SIG-M5 treated with dmso at 0.1 percent for 504 hours (cell line): ENCODE measurements around the gene HMCES.
"Not testable (repeated sequence)": the region's sequence is repeated elsewhere in the genome, so short reads cannot be mapped to it uniquely, and the experiment has no call there.

Experiments
- DNase-seq: peaks from one replicate; lab custom pipeline; 2025; ENCODE audit not compliant: unreplicated experiment; lab: John Stamatoyannopoulos, UW

HMCES gene

DNA sequence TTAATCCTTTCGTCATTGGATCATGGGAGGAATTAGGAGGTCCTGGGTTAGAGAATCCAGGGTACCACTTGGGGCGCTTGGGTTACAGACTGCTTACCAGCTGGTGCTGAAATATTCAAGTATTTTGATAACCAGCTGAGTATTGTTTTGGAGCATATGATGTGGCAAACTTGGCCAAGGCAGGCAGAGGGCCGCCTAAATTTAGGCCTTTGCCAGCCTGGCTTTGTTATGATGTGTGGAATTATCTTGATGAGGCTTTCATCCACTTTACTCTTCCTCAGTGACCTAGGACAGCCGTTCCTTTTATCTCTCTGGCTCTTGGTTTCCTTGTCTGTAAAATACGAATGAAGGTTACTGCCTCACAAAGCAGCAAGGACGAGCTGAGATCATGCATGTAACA, 22.4 kb upstream of the HMCES start:
- DNase-seq = no peak

DNA sequence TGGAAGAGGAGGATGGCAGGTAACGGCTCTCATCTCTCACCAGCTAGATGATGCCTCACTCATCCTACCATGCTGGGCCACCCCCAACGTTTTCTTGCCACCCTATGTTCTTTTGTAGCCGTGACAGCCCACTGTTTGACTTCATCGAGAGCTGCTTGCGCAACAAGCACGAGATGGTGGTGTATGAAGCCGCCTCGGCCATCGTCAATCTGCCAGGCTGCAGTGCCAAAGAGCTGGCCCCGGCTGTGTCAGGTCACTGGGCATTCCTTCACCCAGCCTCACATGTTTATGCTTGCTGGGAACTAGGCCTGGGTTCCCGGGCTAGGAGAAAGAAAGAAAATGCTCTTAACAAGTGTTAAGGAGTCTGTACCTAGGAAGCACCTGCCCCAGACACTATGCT, 21.1 kb upstream of the HMCES start:
- DNase-seq = no peak

DNA sequence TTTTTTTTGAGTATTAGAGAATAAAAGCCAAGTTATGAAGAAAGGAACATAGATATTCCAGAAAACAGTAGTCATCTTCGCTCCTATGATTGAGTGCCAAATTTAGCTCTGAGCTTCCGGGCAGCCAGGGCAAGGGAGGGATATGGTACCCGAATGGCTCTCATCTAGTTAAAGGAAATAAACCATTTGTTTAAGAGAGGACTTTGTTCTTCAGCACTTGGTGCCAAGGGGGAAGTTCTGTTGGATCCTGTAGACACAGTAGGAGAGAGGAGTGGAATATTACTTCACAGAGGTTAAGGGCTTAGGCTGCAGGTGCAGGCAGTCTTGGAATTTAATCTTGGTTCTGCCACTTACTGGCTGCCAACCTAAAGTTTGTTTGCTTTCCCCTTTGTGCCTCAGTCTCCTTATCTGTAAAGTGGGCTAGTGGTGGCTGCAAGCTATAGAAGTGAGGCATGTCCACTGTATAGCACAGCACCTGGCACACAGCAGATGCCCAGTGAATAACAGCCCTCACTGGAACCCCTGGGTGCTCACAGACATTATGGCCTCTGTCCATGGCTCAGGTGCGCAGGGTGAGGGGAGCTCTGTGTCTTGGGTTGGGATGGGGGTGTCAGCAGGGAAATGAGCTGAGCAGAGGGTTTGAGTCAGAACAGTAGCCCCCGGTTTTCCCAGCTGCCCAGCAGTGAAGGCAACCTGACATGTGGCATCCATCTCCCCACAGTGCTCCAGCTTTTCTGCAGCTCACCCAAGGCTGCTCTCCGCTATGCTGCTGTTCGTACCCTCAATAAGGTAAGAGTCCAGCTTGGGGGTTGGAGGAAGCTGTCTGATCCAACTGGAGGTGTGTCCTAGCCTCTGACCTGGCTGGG, 18.8 kb upstream of the HMCES start:
- DNase-seq = no peak

DNA sequence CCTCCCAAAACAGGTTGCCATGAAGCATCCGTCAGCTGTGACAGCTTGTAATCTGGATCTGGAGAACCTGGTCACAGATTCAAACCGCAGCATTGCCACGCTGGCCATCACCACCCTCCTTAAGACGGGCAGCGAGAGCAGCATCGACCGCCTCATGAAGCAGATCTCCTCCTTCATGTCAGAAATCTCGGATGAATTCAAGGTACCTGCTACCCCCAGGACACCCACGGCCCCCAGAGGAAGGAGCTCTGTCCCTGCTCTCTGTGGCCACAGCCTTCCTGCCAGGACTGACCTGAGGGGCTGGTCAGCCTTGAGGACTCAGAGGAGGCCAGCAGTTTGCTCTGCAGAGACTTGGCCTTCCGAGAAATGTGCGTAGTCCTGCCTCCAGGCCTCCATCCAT, 18.1 kb upstream of the HMCES start:
- DNase-seq = no peak

DNA sequence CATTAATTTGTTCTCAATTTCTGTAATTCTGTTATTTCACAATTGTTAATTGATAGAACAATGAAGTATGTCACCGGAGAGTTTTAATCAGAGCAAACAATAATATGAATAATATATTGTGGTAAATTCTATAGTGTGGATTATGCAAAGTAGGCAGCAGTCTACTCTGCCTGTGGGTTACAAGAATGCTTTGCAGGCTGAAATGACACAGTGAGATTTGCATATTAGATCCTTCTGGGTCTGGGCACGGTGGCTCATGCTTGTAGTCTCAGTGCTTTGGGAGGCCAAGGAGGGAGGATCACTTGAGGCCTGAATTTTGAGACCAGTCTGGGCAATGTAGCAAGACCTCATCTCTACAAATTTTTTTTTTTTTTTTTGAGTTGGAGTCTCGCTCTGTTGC, 16.8 kb upstream of the HMCES start:
- no peak for DNase-seq

DNA sequence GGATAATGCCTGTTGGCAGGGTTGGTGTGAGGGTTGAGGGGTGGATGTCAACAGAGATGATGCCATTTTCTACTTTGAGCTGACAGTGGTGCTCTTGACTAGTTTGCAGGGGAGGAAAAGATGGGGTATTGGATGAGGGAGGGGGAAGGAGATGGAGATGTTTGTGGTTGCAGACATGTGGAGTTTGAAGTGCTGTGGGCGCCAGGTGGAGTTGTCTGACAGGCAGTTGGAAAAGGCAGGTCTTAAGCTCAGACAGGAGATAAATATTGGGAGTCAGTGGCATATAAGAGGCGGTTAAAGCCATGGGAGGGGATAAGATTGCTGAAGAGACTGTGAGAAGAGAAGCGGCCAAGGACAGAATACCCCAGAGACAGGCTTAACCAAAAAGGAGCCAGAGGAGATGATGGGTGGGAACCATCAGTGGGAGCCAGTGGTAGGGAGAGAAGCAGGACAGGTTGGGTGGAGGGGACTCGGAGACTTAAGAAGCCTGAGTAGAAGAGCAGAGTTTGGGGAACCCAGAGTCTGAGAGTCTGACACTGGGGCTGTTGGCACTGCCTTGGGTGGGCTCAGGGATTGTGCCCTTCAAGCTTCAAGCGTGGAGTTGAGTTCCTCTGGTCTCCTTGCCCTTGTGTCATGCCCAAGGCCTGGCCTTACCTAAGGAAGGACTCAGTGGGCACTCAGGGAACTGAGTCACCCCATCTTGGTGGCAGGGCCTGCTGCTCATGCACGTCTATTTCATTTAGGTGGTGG, 15.3 kb upstream of the HMCES start:
- DNase-seq = no peak

DNA sequence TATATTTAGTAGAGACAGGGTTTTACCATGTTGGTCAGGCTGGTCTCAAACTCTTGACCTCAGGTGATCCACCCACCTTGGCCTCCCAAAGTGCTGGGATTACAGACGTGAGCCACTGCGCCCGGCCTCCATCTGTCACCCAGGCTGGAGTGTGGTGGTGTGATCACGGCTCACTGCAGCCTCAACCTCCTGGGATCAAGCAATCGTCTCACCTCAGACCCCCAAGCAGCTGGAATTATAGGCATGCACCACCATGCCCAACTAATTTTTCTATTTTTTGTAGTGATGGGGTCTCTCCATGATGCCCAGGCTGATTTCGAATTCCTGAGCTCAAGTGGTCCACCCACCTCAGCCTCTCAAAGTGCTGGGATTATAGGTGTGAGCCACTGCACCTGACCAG, 13.7 kb upstream of the HMCES start:
- DNase-seq = not testable (repeated sequence)

DNA sequence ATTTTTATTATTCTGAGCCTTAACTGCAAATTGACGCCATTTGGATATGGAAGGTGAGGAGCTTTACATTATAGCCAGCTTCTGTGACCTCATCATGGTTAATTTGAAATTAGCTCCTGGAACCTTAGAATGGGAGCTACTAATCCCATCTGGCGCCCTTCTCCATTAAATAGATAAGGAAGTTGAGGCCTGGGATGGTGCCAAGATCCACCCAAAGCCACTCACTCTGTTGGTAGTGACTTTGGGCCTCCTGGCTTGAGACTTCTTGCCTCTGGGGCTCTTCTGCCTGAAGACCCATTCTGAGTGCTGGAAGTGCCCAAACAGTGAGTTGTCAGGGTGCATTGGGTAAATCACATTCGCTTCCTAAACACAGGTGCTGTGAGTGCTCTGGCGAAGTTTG, 12.0 kb upstream of the HMCES start:
- no peak for DNase-seq

DNA sequence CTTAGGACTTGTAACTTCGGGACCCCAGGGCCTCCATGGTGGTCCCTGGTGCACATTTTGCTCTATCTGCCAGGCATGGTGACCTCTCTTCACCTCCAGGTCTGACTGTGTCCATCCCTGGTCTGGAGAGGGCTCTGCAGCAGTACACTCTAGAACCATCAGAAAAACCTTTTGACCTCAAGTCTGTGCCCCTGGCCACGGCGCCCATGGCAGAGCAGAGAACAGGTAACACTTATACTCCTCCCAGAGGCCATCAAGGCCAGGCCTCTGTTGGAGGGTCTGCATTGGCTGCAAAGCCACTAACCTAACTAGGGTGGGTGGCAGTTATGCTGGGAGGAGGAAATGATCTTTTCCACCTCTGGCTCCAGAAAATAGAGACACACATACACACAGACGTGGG, 10.3 kb upstream of the HMCES start:
- DNase-seq = no peak

DNA sequence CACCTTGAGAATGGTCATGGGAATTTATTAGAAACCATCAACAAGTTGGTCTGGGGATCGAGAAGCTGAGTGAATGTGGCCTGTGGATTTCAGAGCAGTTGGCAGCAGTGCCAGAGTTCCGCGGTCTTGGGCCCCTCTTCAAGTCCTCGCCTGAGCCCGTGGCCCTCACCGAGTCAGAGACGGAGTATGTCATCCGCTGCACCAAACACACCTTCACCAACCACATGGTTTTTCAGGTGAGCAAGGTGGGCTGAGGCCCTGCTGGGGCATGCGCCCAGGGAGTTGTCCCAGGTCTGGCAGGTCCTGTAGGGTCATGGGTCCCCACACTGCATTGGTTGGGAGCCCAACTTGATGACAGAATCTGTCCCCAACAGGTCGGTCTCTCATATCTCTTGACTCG, 7.0 kb upstream of the HMCES start:
- DNase-seq = no peak

DNA sequence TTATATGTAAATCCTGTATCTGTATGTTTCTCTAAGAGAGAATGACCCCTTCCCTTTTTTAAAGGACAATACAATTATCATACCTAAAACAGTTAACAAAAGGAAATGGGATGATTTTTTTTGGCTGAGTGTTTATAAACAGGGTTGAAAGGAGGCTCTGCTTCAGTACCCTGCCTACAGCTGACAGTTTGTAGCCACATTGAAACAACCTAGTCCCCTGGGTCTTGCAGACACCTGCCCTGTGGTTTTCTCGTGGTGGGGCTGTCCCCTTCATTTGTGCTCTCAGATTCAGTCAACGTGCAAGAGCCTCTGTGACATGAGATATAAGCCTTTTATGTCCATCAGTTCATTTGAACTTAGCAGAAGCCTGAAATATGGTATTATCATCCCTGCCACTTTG, 2.3 kb upstream of the HMCES start:
- no peak for DNase-seq

DNA sequence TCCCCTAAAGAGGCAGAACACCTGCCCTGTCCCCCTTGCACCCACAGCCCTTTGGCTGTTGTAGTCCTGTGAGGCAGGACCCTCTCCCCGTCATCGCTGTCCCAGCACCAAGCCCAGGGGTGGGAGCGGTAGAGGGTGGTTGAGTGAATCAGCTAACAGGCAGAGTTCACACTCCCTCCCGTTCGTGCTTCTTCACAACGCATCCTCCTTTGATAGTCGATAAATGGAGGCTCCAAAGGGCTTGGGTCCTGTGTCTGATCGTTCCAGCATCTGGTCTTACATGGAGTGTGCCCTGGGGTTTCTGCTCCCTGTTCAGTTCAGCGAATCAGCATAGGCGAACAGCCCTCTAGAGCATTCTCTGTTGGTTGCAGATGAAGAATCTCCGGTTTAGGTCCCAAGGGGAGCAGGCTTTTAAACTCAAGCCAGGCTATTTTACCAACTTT, 820 bp upstream of the HMCES start:
- DNase-seq = no peak

DNA sequence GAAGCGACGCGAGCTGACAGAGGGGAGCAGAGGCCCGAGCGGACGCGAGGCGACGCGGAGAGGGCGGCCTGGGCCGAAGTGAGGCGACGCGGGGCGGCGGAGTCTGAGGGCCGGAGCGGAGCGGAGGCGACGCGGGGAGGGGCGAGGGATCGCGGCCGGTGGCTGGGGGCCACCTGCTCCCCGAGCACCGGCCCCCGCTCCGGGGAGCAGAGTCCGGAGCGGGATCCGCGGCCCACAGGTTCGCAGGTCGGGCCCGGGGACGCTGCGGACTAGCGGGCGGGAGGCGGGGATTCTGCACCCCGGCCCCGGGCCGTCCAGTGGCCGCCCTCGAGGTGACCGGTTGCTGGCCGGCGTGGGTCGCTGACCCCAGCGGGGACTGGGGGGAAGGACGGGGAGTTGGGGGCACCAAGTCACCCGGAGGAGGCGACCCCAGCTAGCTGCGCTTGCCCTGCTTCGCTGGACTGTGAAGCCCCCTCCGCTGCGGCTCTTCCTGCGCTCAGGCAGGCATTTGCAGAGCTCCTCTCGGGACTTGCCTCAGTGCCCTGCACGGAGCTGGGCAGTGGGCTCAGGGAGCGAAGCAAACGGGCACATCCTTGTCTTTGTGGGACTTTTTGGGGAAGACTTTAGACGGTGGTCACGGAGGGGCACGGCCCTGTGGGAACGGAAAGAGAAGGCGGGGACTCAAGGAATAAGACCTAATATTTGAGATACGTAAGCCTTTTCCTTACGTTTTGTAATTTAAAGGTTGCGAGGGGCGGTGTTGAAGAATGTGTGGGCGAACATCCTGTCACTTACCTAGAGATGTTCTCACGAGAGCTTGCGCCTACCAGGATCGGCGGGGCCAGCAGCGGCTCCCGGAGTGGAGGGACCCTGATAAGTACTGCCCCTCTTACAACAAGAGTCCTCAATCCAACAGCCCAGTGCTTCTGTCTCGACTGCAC, 566 bp downstream of the HMCES start:
- DNase-seq = peak; percentile 35

DNA sequence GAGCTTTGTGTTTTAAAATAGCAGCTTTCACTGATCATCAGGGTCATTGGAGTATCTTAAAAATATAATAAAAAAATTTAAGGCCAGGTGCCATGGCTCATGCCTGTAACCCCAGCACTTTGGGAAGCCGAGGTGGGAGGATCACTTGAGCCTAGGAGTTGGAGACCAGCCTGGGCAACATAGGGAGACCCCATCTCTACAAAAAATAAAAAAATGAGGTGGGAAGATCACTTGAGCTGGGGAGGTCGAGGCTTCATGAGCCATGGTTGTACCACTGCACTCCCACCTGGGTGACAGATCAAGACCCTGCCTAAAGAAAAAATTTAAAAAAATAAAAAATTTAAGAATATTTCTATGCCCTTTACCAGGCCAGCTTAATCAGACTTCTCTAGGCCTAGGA, 1.5 kb downstream of the HMCES start:
- no peak for DNase-seq

DNA sequence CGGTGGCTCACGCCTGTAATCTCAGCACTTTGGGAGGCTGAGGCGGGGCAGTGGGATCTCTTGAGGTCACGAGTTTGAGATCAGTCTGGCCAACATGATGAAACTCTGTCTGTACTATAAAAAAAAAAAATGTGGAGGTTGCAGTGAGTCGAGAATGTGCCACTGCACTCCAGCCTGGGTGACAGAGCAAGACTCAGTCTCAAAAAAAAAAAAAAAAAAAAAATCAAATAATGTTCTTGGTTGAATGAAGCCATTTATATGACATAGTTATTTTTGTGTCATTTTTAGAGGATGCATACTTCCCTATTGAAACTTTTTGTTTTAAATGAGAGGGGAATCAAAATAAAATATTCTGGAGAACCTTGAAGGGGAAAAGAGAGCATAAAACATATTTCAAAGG, 3.1 kb downstream of the HMCES start:
- no peak for DNase-seq

DNA sequence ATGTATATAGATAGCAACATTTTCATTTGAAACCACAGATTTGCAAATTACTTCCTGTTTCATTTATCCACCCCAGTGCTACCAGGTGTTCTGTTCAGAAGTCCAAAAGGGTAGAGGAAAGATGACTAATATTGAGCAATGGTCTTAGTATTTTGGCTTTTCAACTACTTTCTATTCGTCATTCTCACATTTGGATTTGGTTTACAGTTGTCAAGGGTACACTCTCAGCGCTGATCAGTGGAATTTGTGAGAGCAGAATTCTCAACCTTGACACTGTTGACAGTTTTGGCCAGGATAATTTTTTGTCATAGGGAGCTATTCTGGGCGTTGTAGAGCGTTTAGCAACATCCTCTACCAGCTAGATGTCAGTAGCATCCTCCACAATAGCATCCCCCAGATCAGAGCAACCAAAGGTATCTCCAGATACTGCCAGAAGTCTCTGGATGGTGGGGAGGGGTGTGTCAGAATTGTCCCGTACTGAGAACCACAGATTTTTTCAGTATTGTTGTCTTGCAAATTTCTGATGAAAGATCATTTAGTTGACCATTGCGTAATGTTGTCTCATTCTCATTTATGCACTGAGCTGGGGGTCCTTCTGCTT, 4.2 kb downstream of the HMCES start:
- peak; percentile 78 for DNase-seq

DNA sequence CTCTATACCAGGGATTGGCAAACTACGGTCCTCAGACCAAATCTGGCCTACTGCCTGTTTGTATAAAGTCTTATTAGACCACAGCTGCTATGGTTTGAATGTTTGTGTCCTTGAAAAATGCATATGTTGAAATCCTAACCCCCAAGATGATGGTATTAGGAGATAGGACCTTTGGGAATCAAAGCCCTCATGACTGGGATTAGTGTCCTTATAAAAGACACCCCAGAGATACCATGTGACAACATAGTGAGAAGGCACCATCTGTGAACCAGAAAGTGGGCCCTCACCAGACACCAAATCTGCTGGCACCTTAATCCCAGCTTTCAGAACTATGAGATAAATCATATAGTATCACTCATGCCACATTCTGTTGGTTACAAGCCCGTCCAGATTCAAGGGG, 7.4 kb downstream of the HMCES start:
- DNase-seq = no peak

DNA sequence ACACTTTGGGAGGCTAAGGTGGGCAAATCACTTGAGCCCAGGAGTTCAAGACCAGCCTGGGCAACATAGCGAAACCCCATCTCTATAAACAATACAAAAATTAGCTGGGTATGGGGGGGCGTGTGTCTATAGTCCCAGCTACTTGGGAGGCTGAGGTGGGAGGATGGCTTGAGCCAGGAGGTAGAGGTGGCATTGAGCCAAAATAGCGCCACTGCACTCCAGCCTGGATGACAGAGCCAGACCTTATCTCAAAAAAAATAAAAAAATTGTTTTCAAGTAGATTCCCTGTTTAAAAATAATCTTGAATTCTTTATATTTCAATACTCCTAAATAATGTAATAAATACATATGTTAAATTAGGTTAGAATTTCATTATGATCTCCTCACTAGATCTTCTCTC, 9.8 kb downstream of the HMCES start:
- no peak for DNase-seq

DNA sequence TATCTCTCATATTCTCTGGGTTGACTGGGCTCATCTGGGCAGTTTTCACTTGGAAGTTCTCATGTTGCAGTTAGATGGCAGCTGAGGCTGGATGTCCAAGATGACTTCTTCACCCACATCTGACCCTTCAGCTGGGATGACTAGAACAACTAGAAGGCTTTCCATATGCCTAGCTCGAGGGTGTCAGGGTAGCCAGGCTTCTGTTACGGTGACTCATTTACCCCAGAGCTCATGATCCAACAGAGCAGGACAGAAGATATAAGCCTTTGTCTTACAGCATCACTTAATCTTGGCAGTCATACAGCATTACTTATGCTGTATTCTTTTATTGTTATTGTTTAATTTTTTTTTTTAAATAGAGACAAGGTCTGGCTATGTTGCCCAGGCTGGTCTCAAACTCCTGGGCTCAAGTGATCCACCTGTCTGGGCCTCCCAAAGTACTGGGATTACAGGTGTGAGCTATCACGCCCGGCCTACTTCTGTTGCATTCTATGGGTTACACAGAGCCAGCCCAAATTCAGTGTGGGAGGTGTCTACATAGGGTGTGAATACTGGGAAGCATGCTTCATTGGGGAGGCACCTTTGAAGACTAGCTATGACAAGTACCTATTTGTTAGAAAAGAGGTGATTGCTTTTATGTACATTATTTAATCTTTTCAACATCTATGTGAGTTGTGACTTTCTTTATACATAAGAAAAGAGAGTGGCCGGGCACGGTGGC, 10.7 kb downstream of the HMCES start:
- DNase-seq = no peak

DNA sequence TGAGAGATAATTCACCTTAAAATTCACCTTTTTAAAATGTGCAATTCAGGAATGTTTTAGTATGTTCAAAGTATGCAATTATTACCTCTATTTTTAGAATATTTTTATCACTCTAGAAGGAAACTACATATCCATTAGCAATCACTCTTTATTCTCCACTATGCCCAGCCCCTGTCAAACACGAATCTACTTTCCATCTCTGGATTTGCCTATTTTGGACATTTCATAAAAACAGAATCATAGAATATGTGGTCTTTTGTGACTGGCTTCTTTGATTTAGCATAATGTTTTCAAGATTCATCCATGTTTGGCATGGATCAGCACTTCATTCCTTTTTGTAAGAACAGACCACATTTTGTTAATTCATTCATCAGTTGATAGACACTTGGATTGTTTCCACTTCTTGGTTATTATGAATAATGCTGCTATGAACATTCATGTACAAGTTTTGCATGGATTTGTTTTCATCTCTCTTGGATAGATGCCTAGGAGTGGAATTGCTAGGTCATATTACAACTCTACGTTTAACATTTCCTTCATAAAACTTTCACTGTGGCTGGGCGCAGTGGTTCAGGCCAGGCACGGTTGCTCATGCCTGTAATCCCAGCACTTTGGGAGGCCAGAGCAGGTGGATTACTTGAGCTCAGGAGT, 12.7 kb downstream of the HMCES start:
- no peak for DNase-seq
